Brain pericyte (primary cell): ENCODE results near the gene GDF2.

Experiments used
- DNase-seq: peaks from one replicate; pipeline ENCODE4 v3.0.0-alpha.2; 2012; ENCODE audit warnings: low read depth, low spot score

The GDF2 gene

GRCh38 chr10:47351899-47352815 is 29.9 kb downstream of the GDF2 start:
- DNase-seq, result no peak

- DNase-seq, result no peak
These were observed 31.1 kb downstream of the GDF2 start for GRCh38 chr10:47353351-47353750.

- no peak for DNase-seq
These were observed 31.9 kb downstream of the GDF2 start for GRCh38 chr10:47354165-47354564.

GRCh38 chr10:47354900-47355299 is 32.6 kb downstream of the GDF2 start:
- no peak for DNase-seq

- no peak for DNase-seq
These were observed 34.5 kb downstream of the GDF2 start for GRCh38 chr10:47356708-47357107.

GRCh38 chr10:47357131-47357582 is 34.9 kb downstream of the GDF2 start:
- no peak for DNase-seq

- no peak for DNase-seq
These were observed 35.7 kb downstream of the GDF2 start for GRCh38 chr10:47357911-47358310.

- no peak for DNase-seq
These were observed 36.2 kb downstream of the GDF2 start for GRCh38 chr10:47358457-47358856.

- no peak for DNase-seq
These were observed 36.8 kb downstream of the GDF2 start for GRCh38 chr10:47359101-47359500.

GRCh38 chr10:47359626-47360418 is 37.6 kb downstream of the GDF2 start:
- DNase-seq, result no peak

GRCh38 chr10:47360419-47361040 is 38.3 kb downstream of the GDF2 start:
- no peak for DNase-seq

- DNase-seq, result no peak
These were observed 39.0 kb downstream of the GDF2 start for GRCh38 chr10:47361293-47361692.

GRCh38 chr10:47362199-47362598 is 39.9 kb downstream of the GDF2 start:
- no peak for DNase-seq

- DNase-seq, result no peak
These were observed 41.5 kb downstream of the GDF2 start for GRCh38 chr10:47363781-47364180.

- DNase-seq, result no peak
These were observed 42.1 kb downstream of the GDF2 start for GRCh38 chr10:47364366-47364765.

- DNase-seq, result no peak
These were observed 42.7 kb downstream of the GDF2 start for GRCh38 chr10:47364911-47365310.

GRCh38 chr10:47365431-47366180 is 43.4 kb downstream of the GDF2 start:
- no peak for DNase-seq

GRCh38 chr10:47366181-47366631 is 44.0 kb downstream of the GDF2 start:
- no peak for DNase-seq

GRCh38 chr10:47366731-47367460 is 44.6 kb downstream of the GDF2 start:
- DNase-seq, result no peak

- DNase-seq, result no peak
These were observed 45.4 kb downstream of the GDF2 start for GRCh38 chr10:47367646-47368045.
